Kidney epithelial cell (primary cell): Measurements from ENCODE around the gene HPSE. TPM values are rescaled to one million over a fixed set of nuclear protein-coding genes. Genes with fewer than 3 reads are reported as not detected.

Experiments used
- DNase-seq: peaks from one replicate; pipeline ENCODE4 v3.0.0-alpha.2; 2010; ENCODE audit warnings: low read depth
- H3K27me3 ChIP-seq: 2 replicates; pipeline ENCODE4 v1.6.0; 2011; ENCODE audit warnings: low read length; ENCODE audit not compliant: control insufficient read depth, insufficient read depth
- H3K36me3 ChIP-seq: 2 replicates; pipeline ENCODE4 v1.5.1; 2011; ENCODE audit warnings: low read length; ENCODE audit not compliant: control insufficient read depth, insufficient read depth
- H3K4me3 ChIP-seq: 2 replicates; pipeline ENCODE4 v1.5.1; 2011; ENCODE audit warnings: low read depth, mild to moderate bottlenecking, control low read depth, low read length
- CTCF ChIP-seq: IDR thresholded peaks from 2 replicates; pipeline ENCODE4 v1.5.1; 2011; ENCODE audit warnings: mild to moderate bottlenecking, moderate library complexity, low read length, control low read depth, inconsistent platforms; ENCODE audit not compliant: insufficient read depth, poor library complexity, severe bottlenecking
- total RNA-seq: library from RNA; depleted of rRNA; stranded (reverse); fragments of >200 nt; gene quantifications from 2 replicates; pipeline ENCODE4 v1.2.3, GENCODE V29; 2015

The HPSE gene
- total RNA-seq, 1 donor from 2014 or later, result 0.21 TPM

GRCh38 chr4:83263106-83263505 is 71.5 kb downstream of the HPSE start:
- no peaks in the 10 kb centered on the region for H3K36me3 ChIP-seq
- no peak for DNase-seq
- H3K4me3 ChIP-seq, result no peak overlapping the region
- no peak for TF ChIP-seq CTCF
- H3K27me3 ChIP-seq, result no peaks in the 10 kb centered on the region

GRCh38 chr4:83262682-83263081 is 72.0 kb downstream of the HPSE start:
- TF ChIP-seq CTCF, result no peak
- no peaks in the 10 kb centered on the region for H3K36me3 ChIP-seq
- no peaks in the 10 kb centered on the region for H3K27me3 ChIP-seq
- DNase-seq, result no peak
- no peak overlapping the region for H3K4me3 ChIP-seq

DNA sequence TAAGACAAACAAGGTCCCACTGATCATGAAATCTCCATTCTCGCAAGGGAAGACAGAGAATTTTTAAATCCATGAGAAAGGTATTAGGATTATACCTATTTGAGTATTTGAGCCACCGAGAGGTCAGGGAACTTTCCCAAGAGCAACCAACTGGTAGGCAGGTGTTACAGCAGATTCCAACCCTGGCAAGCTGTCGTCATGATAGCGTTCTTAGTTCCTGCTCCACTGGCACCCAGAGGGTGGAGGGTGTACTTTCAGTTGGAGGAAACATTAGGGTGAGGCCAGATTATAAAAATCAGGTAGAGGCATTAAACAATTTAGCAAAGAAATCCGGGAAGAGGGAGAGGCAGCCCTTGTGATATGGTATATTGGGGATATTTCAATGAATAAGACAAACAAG is 73.3 kb downstream of the HPSE start:
- Histone ChIP-seq H3K36me3 (no peaks in the 10 kb centered on the region), H3K27me3 (no peaks in the 10 kb centered on the region), H3K4me3 (no peak overlapping the region)
- TF ChIP-seq CTCF, result no peak
- DNase-seq, result no peak

DNA sequence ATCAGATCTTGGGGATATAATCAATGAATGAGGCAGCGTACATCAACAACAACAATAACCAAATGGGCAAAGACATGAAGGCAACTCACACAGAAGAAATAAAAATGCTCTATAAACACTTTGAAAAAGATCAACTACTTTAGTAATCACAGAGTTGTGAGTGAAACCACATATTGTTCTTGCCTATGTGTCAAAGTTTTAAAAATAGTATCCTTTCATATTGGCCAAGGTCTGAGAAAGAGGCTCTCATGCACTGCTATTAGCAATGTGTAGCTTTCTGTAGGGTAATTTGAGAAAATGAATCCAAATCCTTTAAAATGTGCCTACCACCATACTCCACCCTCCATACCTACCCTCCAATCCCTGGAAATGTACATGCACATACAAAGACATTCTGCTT is 75.1 kb downstream of the HPSE start:
- no peak for DNase-seq
- no peaks in the 10 kb centered on the region for H3K36me3 ChIP-seq
- TF ChIP-seq CTCF, result no peak

DNA sequence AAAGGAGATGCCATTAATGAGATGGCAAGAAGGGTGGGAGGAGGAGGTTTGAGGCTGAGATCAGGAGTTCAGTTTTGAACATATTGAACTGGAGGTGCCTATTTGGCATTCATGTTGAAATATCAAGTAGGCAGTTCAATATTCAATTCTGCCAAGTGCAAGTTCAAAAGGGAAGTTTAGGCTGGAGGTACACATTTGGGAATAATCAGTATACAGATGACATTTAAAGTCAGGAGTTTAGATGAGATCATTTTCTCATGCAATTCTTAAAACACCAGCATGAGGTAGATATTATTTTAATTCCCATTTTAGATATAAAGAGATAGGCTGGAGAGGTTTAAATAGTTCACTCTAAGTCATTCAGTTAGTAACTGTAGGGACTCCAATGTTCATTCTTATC is 76.2 kb downstream of the HPSE start:
- TF ChIP-seq CTCF, result no peak
- no peaks in the 10 kb centered on the region for H3K27me3 ChIP-seq
- DNase-seq, result no peak
- no peak overlapping the region for H3K4me3 ChIP-seq
- no peaks in the 10 kb centered on the region for H3K36me3 ChIP-seq

More for the DNA sequence above, 75.1 kb downstream of the HPSE start:
- no peaks in the 10 kb centered on the region for H3K27me3 ChIP-seq
- H3K4me3 ChIP-seq, result no peak overlapping the region

DNA sequence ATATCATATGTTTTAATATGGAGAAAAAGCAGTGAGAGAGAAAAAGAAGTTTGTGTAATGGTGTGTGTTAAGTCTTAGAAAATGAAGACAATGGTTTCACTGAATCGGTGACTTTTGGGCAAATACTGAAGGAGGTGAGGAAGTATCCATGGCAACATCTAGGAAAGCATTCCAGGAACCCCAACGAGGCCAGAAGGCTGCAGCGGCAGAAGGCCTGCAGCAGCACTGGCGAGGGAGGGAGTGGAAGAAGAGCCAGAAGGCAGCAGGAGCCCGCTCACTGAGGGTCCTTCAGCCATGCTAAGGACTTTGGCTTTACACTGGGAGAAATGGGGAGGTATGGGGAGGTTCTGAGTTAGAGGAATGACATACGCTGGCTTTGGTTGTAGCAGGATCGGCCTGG is 76.8 kb downstream of the HPSE start:
- no peak for DNase-seq
- H3K4me3 ChIP-seq, result no peak overlapping the region
- no peaks in the 10 kb centered on the region for H3K27me3 ChIP-seq
- no peak for TF ChIP-seq CTCF
- H3K36me3 ChIP-seq, result no peaks in the 10 kb centered on the region
